Brain pericyte (primary cell): ENCODE data around the gene BTBD9.

ENCODE experiments used
- DNase-seq: peaks from one replicate; pipeline ENCODE4 v3.0.0-alpha.2; 2012; ENCODE audit warnings: low read depth, low spot score

Gene BTBD9

DNA sequence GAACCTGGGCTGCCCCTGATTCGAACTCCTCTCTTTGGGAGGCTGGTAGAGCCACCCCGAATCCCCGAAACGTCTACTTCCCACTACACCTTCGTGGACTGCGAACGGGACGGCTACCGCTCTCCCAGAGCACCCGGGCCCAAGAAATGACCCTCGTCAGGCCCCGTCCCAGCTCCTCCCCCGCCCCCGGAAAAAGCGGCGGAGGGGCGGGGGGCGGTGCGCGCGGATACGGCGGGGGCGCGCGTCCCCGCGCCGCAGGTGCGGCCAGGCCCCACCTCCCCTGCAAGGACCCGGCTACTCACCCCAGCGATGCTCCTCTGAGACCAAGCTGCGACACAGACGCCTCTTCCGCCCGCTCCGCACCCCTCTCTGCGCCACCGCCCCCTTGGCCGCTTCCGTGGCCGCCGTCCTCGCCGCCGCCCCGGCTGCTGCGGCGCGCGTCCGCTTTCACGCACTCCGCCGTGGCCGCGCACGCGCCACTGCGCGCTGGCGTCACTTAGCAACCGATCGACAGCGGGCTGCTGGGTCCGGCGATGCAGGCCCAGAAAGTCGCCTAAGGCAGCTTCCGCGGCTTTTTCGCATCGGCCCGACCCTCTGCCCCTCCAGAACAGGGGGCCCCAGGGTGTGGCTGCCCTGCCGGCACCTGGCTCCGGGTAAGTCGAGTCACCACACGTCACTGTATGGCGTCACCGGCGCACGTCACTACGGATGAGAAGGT is at the start of gene BTBD9:
TSS of gene BTBD9 (minus strand) at position 432 of the 718 bp plus-strand sequence.
- peak; percentile 67 for DNase-seq

DNA sequence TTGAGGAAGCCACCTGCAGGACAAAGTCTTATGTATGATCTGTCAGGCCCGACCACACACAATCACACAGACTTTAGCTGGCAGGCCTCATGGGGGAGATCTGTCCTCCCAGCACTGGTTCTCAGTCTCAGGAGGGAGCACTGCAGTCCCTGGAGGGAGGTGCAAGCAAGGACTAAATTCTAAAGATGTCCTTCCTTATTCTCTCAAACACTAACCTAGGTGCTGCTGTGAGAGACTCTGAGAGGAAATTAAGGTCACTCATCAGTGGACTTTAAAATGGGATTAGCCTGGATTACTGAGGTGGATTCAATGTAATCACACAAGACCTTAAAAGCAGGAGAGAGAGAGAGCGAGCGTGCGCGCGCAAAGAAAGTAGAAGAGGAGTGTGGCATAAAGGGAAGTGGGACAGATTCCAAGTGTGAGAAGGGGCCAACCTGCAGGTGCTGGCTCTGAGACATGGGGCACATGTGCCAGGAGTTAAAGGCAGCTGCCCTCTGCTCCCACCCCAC is 48.9 kb upstream of the BTBD9 start:
- no peak for DNase-seq

GRCh38 chr6:38687549-38687948 is 47.8 kb upstream of the BTBD9 start:
- DNase-seq = no peak

- no peak for DNase-seq
These were observed 47.3 kb upstream of the BTBD9 start for GRCh38 chr6:38687043-38687353.

DNA sequence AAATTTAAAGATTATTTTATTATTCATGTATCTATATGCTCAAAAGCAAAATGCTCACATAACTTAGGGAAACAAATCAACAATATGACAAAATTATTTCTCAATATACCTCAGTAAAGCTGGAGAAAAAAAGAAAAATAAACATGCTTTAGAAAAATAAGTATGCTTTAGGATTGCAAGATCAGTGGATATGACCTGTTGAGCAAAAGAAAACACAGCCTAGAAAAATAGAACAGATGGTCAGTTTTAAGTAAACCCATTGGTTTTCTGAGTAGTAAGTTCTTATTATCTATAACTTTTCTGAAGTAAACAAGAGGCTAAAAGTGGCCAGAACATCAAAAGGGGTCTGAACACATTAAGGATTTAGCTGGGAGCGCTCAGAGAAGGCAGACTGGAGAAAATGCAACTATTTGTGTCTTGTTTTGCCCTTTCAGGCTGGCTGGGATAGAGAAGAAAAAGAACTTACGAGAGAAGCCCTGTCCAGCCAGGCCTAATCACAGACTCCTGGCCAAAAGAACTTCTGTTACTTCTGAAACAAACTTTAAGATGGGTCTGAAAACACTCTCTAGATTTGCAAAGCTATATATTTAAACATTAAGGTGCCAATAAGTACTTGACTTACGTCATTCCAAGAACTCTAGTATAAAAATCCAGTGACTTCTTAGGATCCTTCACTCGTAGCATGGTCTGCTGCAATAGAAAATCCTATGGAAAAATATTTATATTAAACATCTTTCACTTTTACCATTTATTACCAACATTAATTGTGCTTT is 46.7 kb upstream of the BTBD9 start:
- DNase-seq = peak; percentile 25

GRCh38 chr6:38684904-38685303 is 45.2 kb upstream of the BTBD9 start:
- DNase-seq = no peak

DNA sequence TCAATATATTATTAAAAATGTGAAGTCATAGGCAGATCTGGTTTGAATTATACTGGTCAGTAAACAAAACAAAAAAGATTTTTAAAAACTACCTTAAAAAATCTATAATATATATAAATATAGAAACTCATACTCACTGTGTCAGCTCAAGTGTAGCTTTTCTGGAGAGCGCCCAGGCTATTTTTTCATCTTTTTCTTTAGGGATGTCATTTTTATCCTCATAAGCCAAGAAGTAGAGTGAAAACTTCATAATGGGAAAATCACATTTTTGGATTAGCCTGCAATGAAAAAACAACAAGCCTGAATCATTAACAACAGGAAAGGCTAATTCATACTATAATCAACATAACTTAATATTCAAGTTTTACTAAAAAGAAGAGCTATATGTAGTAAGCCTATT is 44.5 kb upstream of the BTBD9 start:
- no peak for DNase-seq

GRCh38 chr6:38681850-38682249 is 42.1 kb upstream of the BTBD9 start:
- DNase-seq = no peak

DNA sequence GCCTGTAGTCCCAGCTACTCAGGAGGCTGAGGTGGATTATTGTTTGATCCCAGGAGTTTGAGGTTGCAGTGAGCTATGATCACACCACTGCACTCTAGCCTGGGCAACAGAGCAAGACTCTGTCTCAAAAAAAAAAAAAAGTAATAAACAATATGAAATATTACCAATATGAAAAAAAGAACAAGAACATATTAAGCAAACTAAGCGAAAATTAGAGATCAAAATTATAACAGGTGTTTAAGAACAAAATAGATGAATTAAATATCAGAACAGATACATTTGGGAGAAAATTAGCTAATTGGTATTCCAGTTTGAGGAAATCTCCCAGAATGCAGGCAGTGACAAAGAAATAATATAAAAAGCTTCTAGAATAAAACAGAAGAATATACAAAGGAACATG is 39.9 kb upstream of the BTBD9 start:
- no peak for DNase-seq

DNA sequence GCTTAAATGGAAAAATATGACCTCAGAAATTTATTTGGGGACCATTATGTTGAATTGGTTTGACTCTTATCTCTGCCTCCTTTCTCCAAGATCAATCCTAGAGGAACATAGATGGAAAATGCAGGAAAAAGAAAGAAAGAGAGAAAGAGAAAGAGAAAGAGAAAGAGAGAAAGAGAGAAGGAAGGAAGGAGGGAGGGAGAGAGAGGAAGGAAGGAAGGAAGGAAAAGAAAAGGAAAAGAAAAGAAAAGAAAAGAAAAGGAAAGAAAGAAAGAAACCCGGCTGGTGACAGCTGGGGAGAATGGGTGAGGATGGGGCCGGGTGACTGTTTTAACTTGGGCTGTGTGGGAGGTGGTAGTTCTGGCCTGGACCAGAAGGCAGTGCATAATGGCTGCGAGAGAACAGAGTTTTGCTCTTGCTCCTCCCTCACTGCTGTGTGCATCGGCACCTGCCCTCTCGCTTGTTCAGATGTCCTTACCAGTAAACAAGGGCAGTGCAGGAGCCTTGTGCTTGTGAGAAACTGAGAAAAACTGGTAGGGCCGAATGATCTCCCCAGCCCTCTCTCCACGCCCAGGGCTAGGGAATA is 38.5 kb upstream of the BTBD9 start:
- no peak for DNase-seq

DNA sequence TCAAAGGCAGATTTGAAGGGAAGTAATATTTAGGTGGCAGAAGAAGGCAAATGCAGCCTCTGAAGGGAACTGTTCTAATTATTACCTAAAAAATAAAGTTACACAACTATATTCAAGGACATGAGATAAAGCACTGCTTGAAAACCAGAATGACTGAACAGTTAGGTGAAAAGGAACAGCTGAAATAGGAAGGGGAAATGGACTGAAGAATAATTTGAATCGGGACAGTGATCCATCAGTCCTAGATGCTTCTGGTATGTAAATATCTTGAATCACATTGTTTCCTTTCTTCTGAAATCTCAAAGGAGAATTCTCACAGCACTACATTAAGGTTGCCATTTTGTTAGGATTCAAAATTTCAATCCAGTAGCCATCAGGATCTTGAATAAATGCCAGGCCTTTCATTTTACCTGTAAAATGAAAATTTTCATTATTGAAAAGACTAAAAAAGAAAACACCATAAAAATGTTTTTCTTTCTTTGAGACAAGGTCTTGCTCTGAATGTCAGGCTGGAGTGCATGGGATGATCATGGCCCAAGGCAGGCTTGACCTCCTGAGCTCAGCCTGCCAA is 37.3 kb upstream of the BTBD9 start:
- DNase-seq = no peak

GRCh38 chr6:38676236-38676973 is 36.7 kb upstream of the BTBD9 start:
- no peak for DNase-seq

DNA sequence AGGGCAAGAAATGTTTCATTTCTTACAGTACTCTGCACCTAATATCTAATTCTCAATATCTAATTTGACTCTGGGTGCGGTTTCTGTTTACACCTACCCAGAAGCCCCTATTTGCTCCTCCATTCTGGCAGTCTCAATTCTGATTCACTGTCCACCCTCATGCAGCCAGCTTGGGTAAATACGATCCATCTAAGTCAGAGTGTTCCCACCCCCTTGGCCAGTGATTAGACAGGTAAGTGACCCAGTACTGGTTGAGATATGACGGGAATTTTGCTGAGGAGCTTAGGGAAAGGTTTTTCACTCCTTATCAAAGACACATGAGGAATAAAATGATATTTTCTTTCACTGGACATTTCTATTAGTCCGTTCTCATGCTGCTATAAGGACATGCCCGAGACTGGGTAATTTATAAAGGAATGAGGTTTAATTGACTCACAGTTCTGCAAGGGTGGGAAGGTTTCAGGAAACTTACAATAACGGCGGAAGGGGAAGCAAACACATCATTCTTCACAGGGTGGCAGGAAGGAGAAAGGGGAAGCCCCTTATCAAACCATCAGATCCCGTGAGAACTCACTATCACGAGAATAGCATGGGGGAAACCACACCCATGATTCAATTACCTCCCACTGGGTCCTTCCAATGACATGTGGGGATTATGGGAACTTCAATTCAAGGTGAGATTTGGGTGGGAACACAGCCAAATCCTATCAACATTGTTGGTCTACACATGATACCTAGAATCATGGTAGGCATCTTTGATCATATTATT is 33.9 kb upstream of the BTBD9 start:
- DNase-seq = no peak

DNA sequence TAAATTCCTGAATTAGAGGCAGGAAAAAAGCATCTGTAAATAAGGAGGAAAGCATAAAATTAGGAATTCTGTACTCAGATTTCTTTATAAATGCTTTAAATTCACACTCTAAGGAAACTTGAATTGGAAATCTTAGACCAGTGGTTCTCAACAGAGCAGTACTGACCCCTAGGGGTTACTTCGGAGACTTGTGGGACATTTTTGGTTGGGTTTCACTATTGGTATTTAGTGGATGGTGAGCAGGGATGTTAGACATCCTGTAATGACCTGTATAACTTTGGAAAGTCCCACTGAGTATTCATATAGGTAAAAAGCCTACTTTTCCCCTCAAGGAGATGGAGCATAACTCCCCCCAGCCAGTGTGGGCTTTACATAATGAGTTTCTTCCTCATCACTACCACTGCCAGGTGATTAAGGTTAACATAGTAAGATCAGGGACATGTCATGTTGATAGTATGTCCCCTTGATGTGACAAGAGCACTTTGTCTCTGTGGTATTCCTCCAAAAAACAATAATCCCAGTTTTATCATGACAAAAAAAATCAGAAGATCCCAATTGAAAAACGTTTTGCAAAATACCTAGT is 32.2 kb upstream of the BTBD9 start:
- DNase-seq = peak; percentile 7

- no peak for DNase-seq
These were observed 18.9 kb upstream of the BTBD9 start for GRCh38 chr6:38658418-38659167.

DNA sequence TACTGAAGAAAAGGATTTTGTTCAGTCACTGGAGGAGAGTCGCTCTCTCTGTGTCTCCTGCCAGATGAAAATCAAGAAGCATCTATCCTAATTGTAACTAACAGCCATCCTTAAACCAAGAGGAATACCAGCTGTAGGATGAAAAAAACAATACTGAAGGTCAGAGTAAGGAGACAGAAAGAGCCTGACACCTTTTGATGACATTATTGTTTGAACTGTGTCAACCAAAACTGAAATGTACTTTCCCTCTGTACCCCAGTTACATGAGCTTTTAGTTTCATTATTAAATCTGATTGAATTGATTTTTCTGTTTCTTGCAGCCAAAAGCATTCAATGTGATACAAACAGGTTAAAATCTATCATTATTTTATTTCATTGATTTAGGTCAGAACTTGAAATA is 17.2 kb upstream of the BTBD9 start:
- DNase-seq = no peak

- DNase-seq = no peak
These were observed 14.5 kb upstream of the BTBD9 start for GRCh38 chr6:38654263-38654662.

DNA sequence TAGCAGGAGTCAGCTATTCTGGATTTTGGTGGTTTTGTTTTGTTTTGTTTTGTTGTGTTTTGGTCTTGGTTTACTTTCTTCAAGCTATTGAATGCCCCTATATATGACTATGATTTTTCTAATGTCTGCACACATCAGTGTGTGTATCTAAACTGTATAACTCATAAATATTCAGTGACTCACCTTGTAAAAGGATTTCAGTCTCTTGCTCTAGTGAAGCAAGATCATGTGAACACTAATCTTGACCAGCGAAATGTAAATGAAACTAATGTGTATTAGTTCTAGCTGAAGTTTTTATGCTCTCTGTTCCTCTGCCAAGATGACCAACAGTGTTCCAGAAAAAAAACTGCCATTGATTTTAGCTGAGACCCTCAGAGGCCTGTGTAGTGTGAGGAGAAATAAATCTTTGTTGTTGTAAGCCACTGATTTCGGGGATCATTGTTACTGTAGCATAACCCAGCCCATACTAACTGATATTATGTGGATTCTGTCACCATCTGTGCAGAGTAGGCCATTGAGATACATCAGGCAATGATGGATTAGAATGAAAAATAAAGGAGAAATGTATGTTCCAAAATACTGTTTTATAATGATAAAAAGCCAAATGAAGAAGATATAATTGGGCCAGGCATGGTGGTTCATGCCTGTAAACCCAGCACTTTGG is 11.5 kb upstream of the BTBD9 start:
- DNase-seq = no peak

- DNase-seq = no peak
These were observed 10.6 kb upstream of the BTBD9 start for GRCh38 chr6:38650207-38650752.
